Inflammatory macrophage treated with lipopolysaccharide for 1 hour (primary cell): Measurements from ENCODE around the gene SLC13A4.
"Not testable (repeated sequence)": the region's sequence is repeated elsewhere in the genome, so short reads cannot be mapped to it uniquely, and the experiment has no call there.

Experiments used
- DNase-seq, 2 donors: peaks; one replicate each; pipeline ENCODE4 v3.0.0-alpha.2; 2020 to 2022

The SLC13A4 gene

DNA sequence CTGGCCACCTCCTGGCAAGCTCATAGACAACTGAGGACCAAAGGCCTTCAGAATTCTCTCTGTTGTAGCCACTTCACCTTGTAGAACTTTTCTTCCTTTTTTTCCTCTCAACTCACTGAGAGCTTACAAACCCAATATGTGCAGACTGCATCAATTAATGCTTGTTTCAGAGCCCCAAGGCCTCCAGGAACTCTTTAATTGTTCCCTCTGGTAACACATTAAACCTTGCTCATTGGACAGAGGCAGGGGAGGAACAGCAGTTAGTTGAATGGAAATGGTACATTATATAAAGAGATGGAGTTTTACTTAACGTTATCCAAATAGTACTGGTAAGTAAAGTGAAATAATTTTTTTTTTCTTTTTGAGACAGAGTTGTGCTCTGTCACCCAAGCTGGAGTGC is 40.5 kb downstream of the SLC13A4 start:
- DNase-seq: no peak

- no peak for DNase-seq
Observed at GRCh38 chr7:135685306-135686084, 42.5 kb downstream of the SLC13A4 start.

- DNase-seq: no peak
Observed at GRCh38 chr7:135684699-135685098, 43.3 kb downstream of the SLC13A4 start.

DNA sequence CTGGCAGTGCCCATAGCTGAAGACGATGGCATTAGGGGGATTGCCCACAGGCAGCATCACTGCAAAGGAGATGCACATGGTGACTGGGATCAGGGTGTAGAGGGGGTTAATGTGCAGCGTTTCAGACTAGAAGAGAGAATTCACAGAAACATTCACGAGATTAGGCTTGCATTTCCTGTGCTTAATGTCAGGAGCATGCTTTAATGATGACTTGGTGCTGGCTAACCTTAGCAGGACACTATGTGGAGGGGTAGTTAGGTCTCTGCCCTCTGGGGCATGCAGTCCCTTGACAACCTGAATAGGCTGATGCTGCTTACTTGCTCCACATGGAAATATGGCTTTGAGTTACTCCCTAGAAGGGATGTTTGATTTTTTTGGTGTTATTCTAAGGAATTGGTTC is 43.9 kb downstream of the SLC13A4 start:
- no peak for DNase-seq

DNA sequence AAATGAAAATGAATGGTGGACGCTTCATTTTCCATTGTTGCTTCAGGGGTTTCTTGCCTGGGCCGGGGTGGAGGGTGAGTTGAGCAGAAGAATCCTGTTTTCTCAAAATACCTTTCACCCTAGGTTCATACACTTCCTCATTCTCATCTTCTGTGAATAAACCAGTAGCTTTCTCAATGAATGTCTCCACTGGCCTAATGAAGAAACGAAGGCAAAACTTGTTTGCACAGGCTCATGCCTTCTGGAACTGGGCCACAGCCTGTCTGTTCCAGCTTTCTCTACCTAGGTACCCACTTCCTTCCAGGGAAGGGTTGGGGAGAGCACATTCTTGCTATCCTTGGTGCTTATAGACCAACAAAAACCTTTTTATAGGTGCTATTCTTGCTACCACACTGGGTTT is 44.4 kb downstream of the SLC13A4 start:
- DNase-seq: no peak

DNA sequence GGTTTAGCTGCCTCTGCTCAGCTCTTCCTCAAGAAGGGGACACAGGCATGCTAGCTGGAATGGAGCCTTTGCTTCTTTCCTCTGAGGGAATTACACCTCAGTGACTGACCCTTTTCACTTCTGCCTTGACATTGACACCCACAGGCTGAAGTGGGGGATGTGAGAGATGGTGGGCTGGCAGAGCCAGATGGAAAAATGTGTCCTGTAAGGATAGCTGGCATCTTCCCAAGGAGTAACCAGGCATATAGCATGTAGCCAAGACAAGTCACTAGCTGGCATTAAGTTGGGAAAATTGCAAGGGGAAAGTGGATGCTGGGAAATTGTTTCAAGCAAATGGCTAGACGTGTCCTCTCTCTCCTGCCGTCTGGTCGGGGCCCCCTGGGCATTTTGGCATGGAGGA is 45.8 kb downstream of the SLC13A4 start:
- no peak for DNase-seq

GRCh38 chr7:135681762-135682161 is 46.2 kb downstream of the SLC13A4 start:
- DNase-seq: no peak

GRCh38 chr7:135678612-135679575 is 49.1 kb downstream of the SLC13A4 start:
- no peak for DNase-seq

DNA sequence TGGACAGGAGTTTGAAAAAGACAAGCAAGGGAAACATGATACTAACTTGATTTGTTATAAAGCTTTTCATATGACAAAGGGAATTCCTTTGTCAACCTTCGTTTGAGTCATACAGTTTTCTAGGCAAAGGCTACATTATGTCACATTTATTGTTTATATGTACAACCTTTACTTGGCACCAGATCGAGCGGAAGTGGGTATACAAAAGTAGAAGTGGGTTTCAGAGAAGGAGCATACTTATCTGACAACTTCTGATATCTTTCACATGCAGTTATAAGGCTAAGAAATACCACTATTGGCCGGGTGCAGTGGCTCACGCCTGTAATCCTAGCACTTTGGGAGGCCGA is 54.7 kb downstream of the SLC13A4 start:
- no peak for DNase-seq

DNA sequence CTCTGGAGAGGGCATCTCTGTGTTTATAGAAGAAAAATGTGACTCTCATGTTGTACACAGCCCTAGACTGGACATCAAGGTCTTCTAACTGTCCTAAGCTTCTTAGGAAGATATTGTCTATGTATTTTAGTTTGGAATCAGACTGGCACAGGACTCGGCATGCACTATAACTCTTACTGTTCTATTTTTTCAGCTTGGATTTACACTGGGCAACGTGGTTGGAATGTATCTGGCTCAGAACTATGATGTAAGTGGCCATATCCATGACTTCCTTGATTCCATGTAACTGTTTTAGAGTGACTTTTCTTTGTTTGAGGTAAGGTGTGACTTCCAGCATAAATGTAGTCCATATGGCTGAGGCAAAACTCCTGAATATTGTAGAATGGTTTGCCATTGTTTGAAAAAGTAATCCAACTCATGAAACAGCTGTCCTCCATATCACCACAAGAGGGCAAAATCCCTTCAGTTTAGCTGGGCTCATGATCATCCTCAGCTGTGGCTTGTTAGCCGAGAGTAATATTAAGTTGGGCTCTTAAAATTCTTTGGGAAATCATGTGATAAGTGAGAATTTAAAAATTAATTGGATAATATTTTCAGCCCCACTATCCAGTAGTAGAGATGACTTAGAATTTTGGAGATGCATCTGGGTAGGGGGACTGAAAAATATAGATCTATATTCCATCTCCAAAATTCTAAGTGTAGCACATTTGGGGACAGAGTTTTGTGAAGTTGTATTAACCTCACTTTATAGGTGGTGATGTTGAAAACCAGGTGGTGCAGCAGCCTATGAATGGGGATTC is 55.2 kb downstream of the SLC13A4 start:
- peak; percentile 29 to 50 for DNase-seq

DNA sequence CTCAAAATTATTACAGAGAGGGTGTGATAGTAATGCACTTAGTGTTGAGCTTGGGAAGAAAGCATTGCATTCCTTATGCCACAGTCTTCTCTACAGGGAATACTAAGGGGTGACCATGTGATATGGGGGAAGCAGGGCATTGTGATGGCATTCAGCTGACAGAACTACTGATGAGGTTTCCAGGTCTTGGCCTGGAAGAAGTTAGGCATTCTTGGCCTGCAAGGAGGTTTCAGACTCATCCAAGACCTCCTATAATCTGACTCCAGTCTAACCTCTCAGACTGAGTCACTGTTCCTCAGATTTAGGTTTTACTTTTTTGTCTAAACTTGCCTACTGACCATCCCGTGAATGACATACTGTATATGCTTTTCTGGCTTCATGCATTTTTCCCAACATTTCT is 57.8 kb downstream of the SLC13A4 start:
- DNase-seq: no peak

GRCh38 chr7:135669774-135670173 is 58.2 kb downstream of the SLC13A4 start:
- no peak for DNase-seq

GRCh38 chr7:135668852-135669395 is 59.1 kb downstream of the SLC13A4 start:
- DNase-seq: peak in 1 of 2 donors; percentile 19

DNA sequence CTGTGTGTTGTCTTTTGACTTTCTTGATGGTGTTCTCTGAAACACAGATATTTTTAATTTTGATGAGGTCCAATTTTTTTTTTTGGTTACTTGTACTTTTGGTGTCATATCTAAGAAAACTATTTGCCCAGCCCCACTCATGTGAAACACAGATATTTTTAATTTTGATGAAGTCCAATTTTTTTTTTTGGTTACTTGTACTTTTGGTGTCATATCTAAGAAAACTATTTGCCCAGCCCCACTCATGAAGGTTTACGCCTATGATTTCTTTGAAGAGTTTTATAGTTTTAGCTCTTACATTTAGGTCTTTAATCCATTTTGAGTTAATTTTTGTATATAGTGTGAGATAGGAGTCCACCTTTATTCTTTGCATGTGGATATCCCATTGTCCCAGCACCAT is 60.4 kb downstream of the SLC13A4 start:
- not testable (repeated sequence) for DNase-seq

DNA sequence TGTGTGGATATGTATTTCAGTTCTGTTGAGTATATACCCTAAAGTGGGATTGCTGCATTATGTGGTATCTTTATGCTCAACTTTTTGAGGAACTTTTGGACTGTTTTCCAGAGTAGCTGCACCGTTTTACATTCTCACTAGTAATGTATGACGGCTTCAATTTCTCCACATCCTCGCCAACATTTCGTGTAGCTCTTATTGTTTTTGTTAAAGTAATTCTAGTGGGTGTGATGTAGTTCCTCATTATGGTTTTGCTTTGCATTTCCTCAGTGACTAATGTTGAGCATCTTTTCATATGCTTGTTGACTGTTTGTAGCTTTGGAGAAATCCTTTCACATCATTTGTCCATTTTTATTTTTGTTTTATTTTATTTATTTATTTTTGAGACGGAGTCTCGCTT is 61.1 kb downstream of the SLC13A4 start:
- DNase-seq: peak; percentile 82 to 85

DNA sequence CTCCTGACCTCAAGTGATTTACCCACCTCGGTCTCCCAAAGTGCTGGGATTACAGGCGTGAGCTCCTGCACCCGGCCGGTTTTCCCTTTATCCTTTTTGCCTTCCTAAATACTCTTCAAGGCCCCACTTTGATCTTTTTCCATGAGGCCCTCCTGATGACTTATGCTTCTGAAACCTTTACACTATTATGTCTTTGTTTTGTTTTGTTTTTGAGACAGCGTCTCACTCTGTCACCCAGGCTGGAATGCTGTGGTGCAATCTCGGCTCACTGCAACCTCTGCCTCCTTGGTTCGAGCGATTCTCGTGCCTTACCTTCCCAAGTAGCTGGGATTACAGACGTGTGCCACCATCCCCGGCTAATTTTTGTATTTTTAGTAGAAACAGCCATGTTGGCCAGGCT is 61.8 kb downstream of the SLC13A4 start:
- no peak for DNase-seq

DNA sequence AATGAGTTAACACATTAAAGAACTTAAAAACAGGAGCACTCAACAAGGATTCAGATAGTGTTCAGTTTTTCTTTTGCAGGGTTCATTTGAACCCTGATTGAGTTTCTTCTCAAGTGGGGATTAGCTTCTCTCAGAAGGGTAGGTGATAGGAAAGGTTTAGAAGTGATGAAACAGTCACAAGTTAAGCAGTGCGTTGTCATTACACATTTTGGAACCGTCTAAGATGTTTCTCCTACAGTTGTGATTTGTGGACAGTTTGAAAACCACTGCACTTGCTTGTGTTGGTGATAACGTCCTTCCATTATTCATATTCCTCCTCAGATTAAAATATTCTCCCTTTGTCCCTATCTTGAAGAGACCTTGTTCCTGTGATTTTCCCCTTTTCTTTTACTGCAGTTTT is 62.9 kb downstream of the SLC13A4 start:
- no peak for DNase-seq

DNA sequence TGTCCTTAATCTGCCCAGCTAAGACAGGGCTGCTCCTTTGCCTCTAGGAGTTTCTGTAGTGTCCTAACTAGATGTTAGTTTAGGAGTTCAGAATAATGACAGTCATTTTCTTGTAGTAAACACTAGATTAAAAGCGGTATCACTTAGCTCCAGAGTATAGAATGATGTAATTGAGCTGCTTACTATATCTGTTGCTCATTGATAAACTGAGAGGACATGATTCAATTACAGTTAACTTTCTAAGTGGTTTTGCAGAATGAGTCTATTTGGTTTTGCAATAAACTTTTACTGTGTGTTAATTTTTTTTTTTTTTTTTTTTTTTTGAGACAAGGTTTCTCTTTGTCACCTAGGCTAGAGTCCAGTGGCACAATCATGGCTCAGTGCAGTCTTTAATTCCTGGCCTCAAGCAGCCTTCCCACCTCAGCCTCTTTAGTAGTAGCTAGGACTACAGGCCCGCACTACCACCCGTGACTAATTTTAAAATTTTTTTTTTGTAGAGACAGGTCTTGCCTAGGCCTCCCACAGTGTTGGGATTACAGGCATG is 63.9 kb downstream of the SLC13A4 start:
- DNase-seq: peak; percentile 28 to 59

GRCh38 chr7:135662373-135663114 is 65.4 kb downstream of the SLC13A4 start, which contains the start of gene STMP1:
Gene STMP1, plus strand, starts transcription at chr7:135662514.
- peak; percentile 92 to 98 for DNase-seq

- DNase-seq: no peak
Observed at GRCh38 chr7:135662123-135662372, 65.9 kb downstream of the SLC13A4 start.

- no peak for DNase-seq
Observed at GRCh38 chr7:135661311-135662122, 66.5 kb downstream of the SLC13A4 start.
